ENCODE results near the gene MAPK13. TPM values are rescaled to one million over a fixed set of nuclear protein-coding genes. Genes with fewer than 3 reads are reported as not detected.
A peak's percentile ranks its signal among the peaks of the same experiment; 100 is the strongest.

Gene MAPK13
- polyA plus RNA-seq, 6 donors from 2014 or later = 23.5 to 76.5 (median 53.0) TPM

GRCh38 chr6:36154286-36154685, 24.0 kb downstream of the MAPK13 start:
- Mint-ChIP-seq H3K4me3 (no peak overlapping the region), H3K36me3 (peaks cover 18 to 27% of the 10 kb centered on the region in 2 donors), H3K4me1 (no peaks in the 10 kb centered on the region), H3K27ac (peak overlapping the region in 1 of 6 donors; percentile 70), H3K9me3 (peaks cover 4 to 18% (median 12%) of the 10 kb centered on the region in 7 donors), H3K27me3 (no peaks in the 10 kb centered on the region)
- DNase-seq (no peak), ATAC-seq (ENCODE audit: low read depth in 2 of 2) (no peak)

GRCh38 chr6:36155662-36156061, 25.3 kb downstream of the MAPK13 start:
- Mint-ChIP-seq H3K9me3 (peaks cover 4 to 23% (median 15%) of the 10 kb centered on the region in 7 donors), H3K27ac (peak overlapping the region in 1 of 6 donors; percentile 26)
- no peak for ATAC-seq (ENCODE audit: low read depth in 2 of 2)

GRCh38 chr6:36160147-36160760, 29.9 kb downstream of the MAPK13 start:
- Mint-ChIP-seq H3K27ac (no peak overlapping the region), H3K27me3 (no peaks in the 10 kb centered on the region), H3K9me3 (peaks cover 0 to 19% (median 10%) of the 10 kb centered on the region in 7 donors), H3K4me3 (no peak overlapping the region), H3K4me1 (no peaks in the 10 kb centered on the region), H3K36me3 (peaks cover 21 to 23% of the 10 kb centered on the region in 2 donors)
- DNase-seq (no peak), ATAC-seq (ENCODE audit: low read depth in 2 of 2) (no peak)

More at GRCh38 chr6:36155662-36156061, 25.3 kb downstream of the MAPK13 start:
- DNase-seq = no peak
- Mint-ChIP-seq H3K27me3 (no peaks in the 10 kb centered on the region), H3K36me3 (peaks cover 26 to 33% of the 10 kb centered on the region in 2 donors), H3K4me3 (no peak overlapping the region), H3K4me1 (no peaks in the 10 kb centered on the region)

- ATAC-seq (ENCODE audit: low read depth in 2 of 2) (peak in 1 of 2 donors; percentile 7), DNase-seq (no peak)
- no peak overlapping the region for H3K4me3 Mint-ChIP-seq
- peaks cover 9 to 12% of the 10 kb centered on the region in 2 donors for H3K36me3 Mint-ChIP-seq
- peak overlapping the region in 5 of 6 donors; percentile 7 to 71 (median 52) for H3K27ac Mint-ChIP-seq
- H3K9me3 Mint-ChIP-seq = peaks cover 0 to 4% (median 0%) of the 10 kb centered on the region in 7 donors
- H3K27me3 Mint-ChIP-seq = no peaks in the 10 kb centered on the region
- H3K4me1 Mint-ChIP-seq = peaks cover 11 to 22% (median 16%) of the 10 kb centered on the region in 3 donors
Measured at GRCh38 chr6:36169023-36170007, 39.0 kb downstream of the MAPK13 start.

- H3K4me1 Mint-ChIP-seq = peaks cover 11 to 22% (median 16%) of the 10 kb centered on the region in 3 donors
- H3K9me3 Mint-ChIP-seq = peaks cover 0 to 4% (median 0%) of the 10 kb centered on the region in 7 donors
- no peaks in the 10 kb centered on the region for H3K27me3 Mint-ChIP-seq
- H3K36me3 Mint-ChIP-seq = peaks cover 9 to 12% of the 10 kb centered on the region in 2 donors
- ATAC-seq (ENCODE audit: low read depth in 2 of 2) = no peak
- no peak overlapping the region for H3K27ac Mint-ChIP-seq
- no peak for DNase-seq
- no peak overlapping the region for H3K4me3 Mint-ChIP-seq
Measured at GRCh38 chr6:36170704-36171103, 40.4 kb downstream of the MAPK13 start.

GRCh38 chr6:36171573-36171972, 41.3 kb downstream of the MAPK13 start:
- peaks cover 9 to 12% of the 10 kb centered on the region in 2 donors for H3K36me3 Mint-ChIP-seq
- H3K27ac Mint-ChIP-seq = peak overlapping the region in 2 of 6 donors; percentile 2 to 72
- no peaks in the 10 kb centered on the region for H3K27me3 Mint-ChIP-seq
- DNase-seq (no peak), ATAC-seq (ENCODE audit: low read depth in 2 of 2) (peak; percentile 39 to 43)
- H3K9me3 Mint-ChIP-seq = peaks cover 0 to 4% (median 0%) of the 10 kb centered on the region in 7 donors
- peaks cover 11 to 22% (median 16%) of the 10 kb centered on the region in 3 donors for H3K4me1 Mint-ChIP-seq
- no peak overlapping the region for H3K4me3 Mint-ChIP-seq

- H3K27ac Mint-ChIP-seq = no peak overlapping the region
- no peaks in the 10 kb centered on the region for H3K4me1 Mint-ChIP-seq
- peaks cover 8 to 30% (median 20%) of the 10 kb centered on the region in 7 donors for H3K9me3 Mint-ChIP-seq
Measured at GRCh38 chr6:36177166-36177565, 46.9 kb downstream of the MAPK13 start.

GRCh38 chr6:36178544-36178943, 48.2 kb downstream of the MAPK13 start:
- Mint-ChIP-seq H3K36me3 (peaks cover 34 to 36% of the 10 kb centered on the region in 2 donors), H3K27ac (peak overlapping the region in 1 of 6 donors; percentile 81), H3K27me3 (no peaks in the 10 kb centered on the region), H3K4me1 (no peaks in the 10 kb centered on the region), H3K4me3 (no peak overlapping the region), H3K9me3 (peaks cover 16 to 43% (median 25%) of the 10 kb centered on the region in 7 donors)
- ATAC-seq (ENCODE audit: low read depth in 2 of 2) = no peak
- DNase-seq = no peak

More at GRCh38 chr6:36177166-36177565, 46.9 kb downstream of the MAPK13 start:
- no peaks in the 10 kb centered on the region for H3K27me3 Mint-ChIP-seq
- ATAC-seq (ENCODE audit: low read depth in 2 of 2) = no peak
- H3K36me3 Mint-ChIP-seq = peaks cover 25 to 27% of the 10 kb centered on the region in 2 donors
- no peak for DNase-seq
- no peak overlapping the region for H3K4me3 Mint-ChIP-seq

GRCh38 chr6:36180126-36180525, 49.8 kb downstream of the MAPK13 start:
- Mint-ChIP-seq H3K9me3 (peaks cover 16 to 43% (median 25%) of the 10 kb centered on the region in 7 donors), H3K36me3 (peaks cover 34 to 36% of the 10 kb centered on the region in 2 donors), H3K4me1 (no peaks in the 10 kb centered on the region), H3K27me3 (no peaks in the 10 kb centered on the region), H3K27ac (no peak overlapping the region), H3K4me3 (no peak overlapping the region)
- no peak for DNase-seq
- ATAC-seq (ENCODE audit: low read depth in 2 of 2) = no peak

GRCh38 chr6:36184311-36184710, 54.0 kb downstream of the MAPK13 start:
- peaks cover 20 to 21% of the 10 kb centered on the region in 2 donors for H3K36me3 Mint-ChIP-seq
- H3K27ac Mint-ChIP-seq = peak overlapping the region in 1 of 6 donors; percentile 59
- ATAC-seq (ENCODE audit: low read depth in 2 of 2) (no peak), DNase-seq (no peak)
- H3K27me3 Mint-ChIP-seq = no peaks in the 10 kb centered on the region
- H3K9me3 Mint-ChIP-seq = peaks cover 5 to 21% (median 11%) of the 10 kb centered on the region in 7 donors
- H3K4me3 Mint-ChIP-seq = no peak overlapping the region
- H3K4me1 Mint-ChIP-seq = no peaks in the 10 kb centered on the region

GRCh38 chr6:36186199-36186598, 55.9 kb downstream of the MAPK13 start:
- Mint-ChIP-seq H3K27ac (no peak overlapping the region), H3K27me3 (no peaks in the 10 kb centered on the region), H3K4me3 (no peak overlapping the region), H3K36me3 (peaks cover 7 to 16% of the 10 kb centered on the region in 2 donors), H3K4me1 (no peaks in the 10 kb centered on the region), H3K9me3 (peaks cover 3 to 14% (median 6%) of the 10 kb centered on the region in 7 donors)
- DNase-seq (no peak), ATAC-seq (ENCODE audit: low read depth in 2 of 2) (no peak)

GRCh38 chr6:36187446-36187845, 57.1 kb downstream of the MAPK13 start:
- DNase-seq (no peak), ATAC-seq (ENCODE audit: low read depth in 2 of 2) (no peak)
- H3K4me3 Mint-ChIP-seq = no peak overlapping the region
- peak overlapping the region in 2 of 6 donors; percentile 3 to 52 for H3K27ac Mint-ChIP-seq
- peaks cover under 1 to 10% (median 6%) of the 10 kb centered on the region in 7 donors for H3K9me3 Mint-ChIP-seq
- H3K4me1 Mint-ChIP-seq = no peaks in the 10 kb centered on the region
- no peaks in the 10 kb centered on the region for H3K27me3 Mint-ChIP-seq
- peaks cover 5 to 9% of the 10 kb centered on the region in 2 donors for H3K36me3 Mint-ChIP-seq

All from naive B cell (primary cell).